NCI-H2029 (cell line): Measurements from ENCODE around the gene AK5.

Source experiments
- DNase-seq: peaks from one replicate; lab custom pipeline; 2025; lab: John Stamatoyannopoulos, UW

Gene AK5

DNA sequence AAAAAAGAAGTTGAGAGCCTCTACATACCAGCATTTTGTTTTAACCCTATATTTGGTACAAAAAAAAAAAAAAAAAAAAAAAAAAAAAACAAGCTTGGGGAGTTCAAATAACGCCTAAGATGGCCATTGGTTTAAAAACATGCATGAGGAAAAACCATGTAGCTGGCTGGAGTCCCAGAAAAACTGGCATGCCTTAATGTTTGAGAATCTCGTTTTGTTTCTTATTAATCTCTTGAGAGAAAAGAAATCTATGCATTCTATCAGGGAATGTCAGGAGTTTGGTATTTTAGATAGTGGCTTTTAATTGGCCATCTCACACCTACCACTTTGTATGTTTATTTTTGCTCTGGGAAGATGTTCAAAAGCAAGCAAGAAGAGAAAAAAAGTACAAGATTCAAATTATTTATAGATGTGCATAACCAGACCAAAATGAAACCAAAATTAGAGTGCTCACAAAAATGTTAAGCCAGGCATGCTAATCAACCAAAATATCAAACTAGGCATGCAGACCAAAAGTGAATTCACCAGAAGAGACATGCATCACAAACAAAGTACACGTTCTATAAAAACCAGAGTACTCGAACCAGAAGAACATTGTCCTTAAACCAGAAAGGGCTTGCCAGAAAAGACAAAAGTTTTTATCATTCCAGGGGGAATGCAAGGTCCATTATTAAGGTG, 156.6 kb downstream of the AK5 start:
- DNase-seq, result no peak

- DNase-seq, result no peak
Observed at GRCh38 chr1:77446841-77447555, 165.2 kb downstream of the AK5 start.

GRCh38 chr1:77447669-77448068, 165.8 kb downstream of the AK5 start:
- DNase-seq, result no peak

GRCh38 chr1:77459881-77460280, 178.1 kb downstream of the AK5 start:
- DNase-seq, result no peak

- DNase-seq, result no peak
Observed at GRCh38 chr1:77461691-77462090, 179.9 kb downstream of the AK5 start.

DNA sequence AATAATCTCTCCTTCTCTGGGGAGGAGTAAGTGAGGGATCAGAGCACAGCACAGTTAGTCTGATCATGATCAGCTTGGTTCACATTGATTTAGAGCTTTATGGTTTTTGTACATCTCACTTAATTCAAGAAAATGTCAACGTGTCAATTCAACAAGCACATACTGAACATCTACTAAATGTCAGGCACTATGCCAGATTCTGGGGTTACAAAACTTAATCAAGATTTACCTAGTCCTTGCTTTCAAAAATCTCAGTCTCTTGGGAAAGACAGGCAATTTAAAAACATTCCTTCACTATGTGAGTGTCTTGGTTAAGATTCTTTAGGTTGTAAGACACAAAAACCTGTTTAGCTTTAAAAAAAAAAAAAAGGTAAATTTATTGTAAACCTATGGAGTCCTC, 181.4 kb downstream of the AK5 start:
- no peak for DNase-seq

- no peak for DNase-seq
Observed at GRCh38 chr1:77465139-77465538, 183.3 kb downstream of the AK5 start.

DNA sequence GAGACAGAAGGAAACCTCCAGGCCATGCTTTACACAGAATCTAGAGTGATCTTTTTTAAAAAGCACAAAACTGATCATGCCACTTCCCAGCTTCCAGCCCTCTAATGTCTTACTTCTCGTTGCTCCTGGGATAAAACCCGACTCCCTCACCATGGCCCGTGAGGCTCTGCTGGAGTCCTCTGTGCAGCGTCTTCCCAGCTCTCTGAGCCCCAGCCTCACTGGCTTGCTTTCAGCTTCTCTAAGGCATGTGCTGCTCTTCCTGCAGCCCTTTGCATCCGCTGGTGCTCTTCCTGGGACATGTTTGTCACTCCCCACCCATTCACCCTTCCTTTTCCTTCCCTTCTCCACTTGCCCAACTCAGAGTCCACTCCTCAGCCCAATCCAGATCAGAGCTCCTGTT, 184.1 kb downstream of the AK5 start:
- DNase-seq, result no peak

- no peak for DNase-seq
Observed at GRCh38 chr1:77467021-77467595, 185.3 kb downstream of the AK5 start.

DNA sequence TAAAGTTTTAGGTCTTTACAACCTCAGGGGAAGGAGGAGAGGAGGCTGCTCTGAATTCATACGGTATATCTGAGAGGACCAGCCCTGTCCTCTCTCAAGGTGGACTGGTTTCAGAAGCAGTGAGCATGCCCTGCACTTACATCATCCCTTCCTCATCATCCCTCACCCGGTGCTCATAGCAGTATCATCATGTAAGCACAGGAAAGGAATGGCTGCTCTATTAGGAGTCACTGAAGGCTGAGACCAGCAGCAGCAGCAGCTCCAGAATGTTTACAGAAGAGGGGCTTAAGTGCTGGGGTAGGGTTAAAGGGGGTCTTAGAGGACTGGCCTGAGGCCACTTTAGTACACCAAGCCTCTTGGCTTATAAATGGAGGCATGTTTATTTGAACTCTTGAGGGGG, 185.9 kb downstream of the AK5 start:
- DNase-seq, result no peak

DNA sequence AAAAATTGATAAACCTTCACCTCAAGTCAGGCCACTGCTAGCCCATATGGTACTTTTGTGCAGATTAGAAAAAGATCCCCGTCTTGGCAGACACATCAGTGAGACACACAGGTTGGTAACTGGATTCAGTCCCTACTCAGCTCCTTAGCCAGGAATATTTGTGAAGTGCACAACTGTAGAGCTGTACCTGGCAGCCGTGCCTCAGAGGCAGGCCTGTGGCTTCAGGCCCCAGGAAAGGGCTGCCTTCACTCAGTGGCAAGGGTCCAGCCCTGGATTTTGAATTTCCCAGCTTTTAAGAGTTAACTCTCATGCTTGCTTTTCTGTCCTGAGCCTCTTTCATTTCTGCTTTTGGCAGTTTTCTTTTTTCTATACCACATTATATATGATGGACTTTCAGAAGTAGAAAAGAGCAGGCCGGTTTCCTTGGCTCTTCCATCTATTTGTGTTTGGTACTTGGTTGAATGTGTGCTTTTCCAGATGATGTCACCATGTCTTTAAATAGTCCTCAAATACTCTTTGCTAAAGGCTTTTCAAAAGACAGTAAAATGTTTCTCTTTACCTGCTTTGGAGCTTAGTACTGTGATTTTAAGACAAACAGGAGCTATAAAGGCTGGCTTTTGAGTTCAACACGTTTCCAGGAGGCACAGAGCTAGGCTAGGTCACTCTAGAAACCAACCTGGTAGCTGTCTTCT, 186.6 kb downstream of the AK5 start:
- DNase-seq, result no peak

DNA sequence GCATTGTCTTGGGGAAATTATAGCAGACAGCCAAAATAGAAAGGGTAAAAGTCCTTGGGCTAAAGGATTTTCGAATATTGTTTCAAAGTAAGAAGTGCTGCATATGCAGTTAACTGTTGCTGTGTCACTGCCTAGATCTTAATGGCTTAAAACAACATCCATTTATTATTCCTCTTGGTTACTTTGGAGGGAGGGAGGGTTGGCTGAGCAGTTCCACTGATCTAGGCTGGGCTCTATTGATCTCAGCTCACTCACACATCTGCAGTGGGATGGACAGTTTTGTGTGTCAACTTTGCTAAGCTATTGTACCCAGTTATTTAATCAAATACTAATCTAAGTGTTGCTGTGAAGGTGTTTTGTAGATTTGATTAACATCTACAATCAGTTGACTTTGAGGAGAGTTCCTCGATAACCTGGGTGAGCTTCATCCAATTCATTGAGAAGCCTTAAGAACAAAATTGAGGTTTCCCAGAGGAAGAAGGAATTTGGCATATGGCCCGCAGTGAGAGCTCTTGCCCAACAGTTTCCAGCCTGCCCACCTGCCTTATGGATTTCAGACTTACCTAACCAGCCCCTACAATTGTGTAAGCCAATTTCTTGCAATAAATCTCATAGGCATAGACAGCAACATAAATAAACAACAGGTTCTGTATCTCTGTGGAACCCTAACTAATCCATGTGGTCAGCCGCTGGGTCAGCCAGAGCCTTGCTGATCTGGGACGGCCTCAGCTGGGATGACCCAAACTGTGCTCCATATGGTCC, 187.3 kb downstream of the AK5 start:
- no peak for DNase-seq

- no peak for DNase-seq
Observed at GRCh38 chr1:77471691-77472090, 189.9 kb downstream of the AK5 start.

DNA sequence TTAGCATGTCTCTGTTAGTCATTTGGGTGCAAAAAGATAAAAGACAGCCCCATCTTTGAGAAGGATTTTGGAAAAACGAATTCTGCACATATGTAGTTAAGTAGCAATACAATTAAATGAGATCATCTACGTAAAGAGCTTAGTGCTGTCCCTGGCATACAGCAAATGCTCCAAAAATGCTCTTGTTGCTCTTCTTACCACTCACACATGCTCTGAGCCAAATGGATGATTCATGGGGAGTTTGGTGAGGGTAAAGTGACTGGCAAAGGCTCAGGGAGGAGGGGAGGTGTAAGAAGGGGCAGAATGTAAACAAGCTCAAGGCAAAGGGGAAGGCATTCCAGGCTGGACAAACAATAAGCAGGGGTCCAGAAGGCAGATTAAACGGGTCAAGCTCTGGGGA, 191.9 kb downstream of the AK5 start:
- DNase-seq, result no peak

- DNase-seq, result no peak
Observed at GRCh38 chr1:77475641-77476040, 193.8 kb downstream of the AK5 start.

DNA sequence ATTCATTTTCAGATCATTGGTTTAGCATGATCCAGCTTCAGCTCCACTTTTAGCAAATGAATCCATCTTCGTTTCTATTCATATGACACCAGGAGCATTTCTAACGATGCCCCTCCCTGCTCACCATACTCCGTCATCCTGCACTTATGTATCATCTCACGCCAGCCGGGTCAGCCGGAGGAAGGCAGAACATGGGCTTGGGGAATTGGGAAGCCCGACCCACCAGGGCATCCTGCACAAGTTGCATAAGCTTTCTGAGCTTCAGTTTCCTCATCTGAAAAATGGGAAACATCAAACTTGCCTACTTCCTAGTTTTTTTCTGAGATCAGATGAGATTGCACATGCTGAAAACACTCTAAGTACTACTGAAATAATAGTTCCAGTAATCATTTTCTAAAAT, 194.7 kb downstream of the AK5 start:
- no peak for DNase-seq

GRCh38 chr1:77484334-77484733, 202.5 kb downstream of the AK5 start:
- no peak for DNase-seq

DNA sequence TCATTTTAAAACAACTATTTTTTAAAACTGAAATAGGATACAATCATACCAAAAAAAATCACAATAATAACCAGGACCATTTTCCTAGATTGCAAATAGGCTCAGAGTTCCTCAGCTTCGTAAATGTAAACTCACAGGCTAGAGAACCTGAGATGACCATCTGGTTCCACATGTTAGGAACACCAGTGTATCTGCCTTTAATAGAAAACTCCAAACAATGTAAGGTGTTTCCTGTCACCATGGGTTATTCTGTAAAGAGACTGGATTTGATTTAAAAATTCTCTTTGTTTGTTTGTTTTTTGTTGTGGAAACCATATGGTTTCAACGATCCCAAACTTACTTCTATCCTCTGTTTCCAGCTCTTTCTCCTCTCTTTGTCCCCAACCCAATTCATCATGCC, 203.1 kb downstream of the AK5 start:
- DNase-seq, result no peak

DNA sequence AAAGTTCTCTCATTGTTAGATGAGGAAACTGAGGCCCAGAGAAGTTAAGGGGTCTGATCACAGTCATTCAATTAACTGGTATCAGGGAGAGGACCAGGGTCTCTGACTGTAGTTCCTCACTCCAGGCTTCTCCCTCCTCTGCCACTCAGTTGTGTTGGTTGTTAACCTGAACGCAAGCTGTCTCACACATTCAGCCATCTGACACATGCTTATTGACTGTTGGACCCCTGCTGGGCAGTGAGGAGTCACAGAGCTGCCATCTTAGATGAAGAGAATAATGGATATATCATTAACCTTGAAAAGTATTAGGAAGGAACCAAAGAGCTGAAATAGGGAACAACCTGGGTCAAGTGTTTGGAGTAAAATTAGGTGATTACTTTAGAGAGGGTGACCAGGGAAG, 205.8 kb downstream of the AK5 start:
- no peak for DNase-seq

DNA sequence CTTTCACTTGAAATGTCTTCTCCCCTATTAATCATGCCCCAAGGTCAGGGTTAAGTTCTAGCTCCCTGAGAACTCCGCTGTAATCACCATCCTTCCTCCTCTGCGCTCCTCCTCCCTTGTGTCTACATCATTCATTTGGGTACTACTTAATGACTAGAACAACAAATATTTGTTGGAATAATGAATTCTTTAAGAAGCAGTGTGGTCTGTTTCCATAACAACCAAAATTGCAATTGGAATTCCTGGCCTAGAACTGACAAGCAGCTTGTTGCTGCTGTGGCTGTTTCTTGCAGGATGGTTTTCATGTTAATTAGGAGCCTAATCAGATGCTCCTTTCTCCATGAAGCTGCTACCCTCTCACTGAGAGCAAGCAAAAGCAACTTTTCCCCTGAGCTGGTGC, 208.1 kb downstream of the AK5 start:
- DNase-seq, result no peak

DNA sequence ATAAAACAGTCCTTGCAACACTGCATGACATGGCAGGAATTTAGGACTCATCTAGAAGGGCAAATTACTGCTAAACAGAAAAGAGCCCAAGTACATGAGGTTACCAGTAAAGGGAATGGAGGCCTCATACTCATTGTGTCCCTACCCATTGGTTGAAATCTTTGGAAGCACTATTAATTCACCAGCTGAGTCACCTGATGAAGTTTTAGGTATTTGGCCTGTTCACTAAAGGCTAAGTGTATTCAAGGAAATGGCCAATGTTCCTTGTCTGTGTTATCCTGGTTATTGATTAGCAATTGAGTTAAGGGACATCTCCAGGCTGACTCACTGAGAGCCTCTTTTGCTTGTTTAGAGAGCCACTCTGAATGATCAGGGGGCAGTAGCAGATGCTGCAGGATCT, 212.2 kb downstream of the AK5 start:
- DNase-seq, result no peak

DNA sequence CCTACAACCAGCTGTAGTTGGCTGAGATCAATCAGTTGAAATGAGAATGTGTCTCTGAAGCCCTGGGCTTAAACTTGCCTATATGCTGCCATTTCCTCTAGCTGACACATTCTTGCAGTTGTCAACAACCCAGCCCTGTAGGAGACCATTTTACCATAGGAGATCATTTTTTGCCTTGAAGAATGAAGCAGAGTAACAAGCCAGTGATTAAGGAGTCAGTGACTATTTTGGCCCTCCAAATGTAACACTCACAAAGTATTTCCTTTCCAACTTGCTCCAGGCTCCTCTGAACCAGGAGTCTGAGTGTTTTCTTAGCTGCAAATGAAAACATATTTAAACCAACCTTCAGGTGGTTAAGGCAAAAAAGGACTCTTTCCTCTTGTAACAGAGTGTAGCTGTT, 217.1 kb downstream of the AK5 start:
- DNase-seq, result no peak
